Uterus (tissue), 4 donors: ENCODE results near the gene IFNA1. TPM values are rescaled to one million over a fixed set of nuclear protein-coding genes. Genes with fewer than 3 reads are reported as not detected.
A peak's percentile ranks its signal among the peaks of the same experiment; 100 is the strongest.
"Not testable (repeated sequence)": the region's sequence is repeated elsewhere in the genome, so short reads cannot be mapped to it uniquely, and the experiment has no call there.

Experiments
- DNase-seq, 2 donors: peaks; one replicate each; pipeline ENCODE4 v3.0.0-alpha.2; 2019 to 2020
- H3K27ac ChIP-seq, 2 donors: fragments of 200-600 bp; sonication (generic); 1 replicate in 1 of 2; 2 replicates in 1 of 2; pipeline ENCODE4 v1.5.1; 2016 to 2018
- H3K27me3 ChIP-seq, 2 donors: fragments of 200-600 bp; sonication (generic); one replicate each; pipeline ENCODE4 v1.5.1; 2018 to 2019; ENCODE audit warnings: control low read depth in 1 of 2
- H3K36me3 ChIP-seq, 2 donors: fragments of 200-600 bp; sonication (generic); one replicate each; pipeline ENCODE4 v1.5.1; 2019; ENCODE audit warnings: control low read depth in 1 of 2
- H3K4me1 ChIP-seq, 2 donors: fragments of 200-600 bp; sonication (generic); one replicate each; pipeline ENCODE4 v1.5.1; 2018 to 2019; ENCODE audit warnings: control low read depth in 1 of 2
- H3K4me3 ChIP-seq, 2 donors: fragments of 200-600 bp; sonication (generic); 1 replicate in 1 of 2; 2 replicates in 1 of 2; pipeline ENCODE4 v1.5.1; 2018 to 2019; ENCODE audit warnings: mild to moderate bottlenecking in 1 of 2
- H3K9me3 ChIP-seq, 2 donors: fragments of 200-600 bp; sonication (generic); one replicate each; pipeline ENCODE4 v1.5.1; 2019; ENCODE audit warnings: control low read depth in 1 of 2
- POLR2A ChIP-seq, 2 donors: fragments of 450-650 bp; IDR thresholded peaks; one replicate each; pipeline ENCODE4 v1.6.1; 2016; ENCODE audit warnings: antibody characterized with exemption in 2 of 2, mild to moderate bottlenecking in 1 of 2, moderate library complexity in 1 of 2
- intact Hi-C: fragments of 100-400 bp; cut with DNase I; formaldehyde crosslinking; loops from one replicate; pipeline ENCODE4 v1.15.1; 2023; ENCODE audit warnings: low total_unique reads
- total RNA-seq, 4 donors: library from RNA; depleted of rRNA in 3 of 4; stranded (reverse); fragments of >200 nt in 3 of 4; gene quantifications; one replicate each; pipeline versions ENCODE4 v1.1.0 to v1.2.4, GENCODE V29; 2014 to 2023
- TF ChIP-seq, protein P1 (sequence below), 4 experiments: fragments of 200-600 bp in 2 of 4; fragments of 450-650 bp in 2 of 4; sonication (generic) in 2 of 4; IDR thresholded peaks; one replicate each; pipeline ENCODE4 v1.5.1; 2016 to 2019; ENCODE audit warnings: antibody characterized with exemption in 4 of 4, mild to moderate bottlenecking in 2 of 4, moderate library complexity in 1 of 4
- donor health status: DM: yes; HTN: yes; CAD: no.

The IFNA1 gene
- total RNA-seq, 4 donors from 2014 or later = not detected

DNA sequence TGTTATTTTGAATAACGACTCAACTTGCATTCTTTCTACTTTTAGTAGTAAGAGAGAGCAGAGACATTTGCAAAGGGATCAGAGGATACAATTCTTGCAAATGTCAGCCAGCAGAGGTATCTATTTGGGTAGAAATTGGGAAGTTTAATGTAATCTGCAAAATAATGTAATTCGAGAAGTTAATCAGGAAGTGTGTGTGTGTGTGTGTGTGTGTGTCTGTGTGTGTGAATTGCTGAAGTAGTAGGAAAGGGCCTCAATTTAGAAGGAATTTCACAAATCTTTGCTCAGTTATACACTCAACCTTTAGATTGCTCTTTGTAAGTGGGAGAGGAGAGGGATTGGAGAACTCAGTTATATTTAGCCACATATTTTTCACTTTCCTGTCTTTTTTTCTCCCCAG is 11.0 kb upstream of the IFNA1 start:
- no peak overlapping the region for H3K27ac ChIP-seq
- H3K27me3 ChIP-seq = no peaks in the 10 kb centered on the region
- TF ChIP-seq POLR2A (IDR thresholded peaks at IDR 0.05) = no peak
- TF ChIP-seq, protein P1, sequence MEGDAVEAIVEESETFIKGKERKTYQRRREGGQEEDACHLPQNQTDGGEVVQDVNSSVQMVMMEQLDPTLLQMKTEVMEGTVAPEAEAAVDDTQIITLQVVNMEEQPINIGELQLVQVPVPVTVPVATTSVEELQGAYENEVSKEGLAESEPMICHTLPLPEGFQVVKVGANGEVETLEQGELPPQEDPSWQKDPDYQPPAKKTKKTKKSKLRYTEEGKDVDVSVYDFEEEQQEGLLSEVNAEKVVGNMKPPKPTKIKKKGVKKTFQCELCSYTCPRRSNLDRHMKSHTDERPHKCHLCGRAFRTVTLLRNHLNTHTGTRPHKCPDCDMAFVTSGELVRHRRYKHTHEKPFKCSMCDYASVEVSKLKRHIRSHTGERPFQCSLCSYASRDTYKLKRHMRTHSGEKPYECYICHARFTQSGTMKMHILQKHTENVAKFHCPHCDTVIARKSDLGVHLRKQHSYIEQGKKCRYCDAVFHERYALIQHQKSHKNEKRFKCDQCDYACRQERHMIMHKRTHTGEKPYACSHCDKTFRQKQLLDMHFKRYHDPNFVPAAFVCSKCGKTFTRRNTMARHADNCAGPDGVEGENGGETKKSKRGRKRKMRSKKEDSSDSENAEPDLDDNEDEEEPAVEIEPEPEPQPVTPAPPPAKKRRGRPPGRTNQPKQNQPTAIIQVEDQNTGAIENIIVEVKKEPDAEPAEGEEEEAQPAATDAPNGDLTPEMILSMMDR (IDR thresholded peaks at IDR 0.05) = no peak
- DNase-seq = no peak
- H3K4me1 ChIP-seq = no peaks in the 10 kb centered on the region
- H3K9me3 ChIP-seq = no peaks in the 10 kb centered on the region
- H3K4me3 ChIP-seq = no peak overlapping the region
- intact Hi-C loops = no loop called here
- no peaks in the 10 kb centered on the region for H3K36me3 ChIP-seq

DNA sequence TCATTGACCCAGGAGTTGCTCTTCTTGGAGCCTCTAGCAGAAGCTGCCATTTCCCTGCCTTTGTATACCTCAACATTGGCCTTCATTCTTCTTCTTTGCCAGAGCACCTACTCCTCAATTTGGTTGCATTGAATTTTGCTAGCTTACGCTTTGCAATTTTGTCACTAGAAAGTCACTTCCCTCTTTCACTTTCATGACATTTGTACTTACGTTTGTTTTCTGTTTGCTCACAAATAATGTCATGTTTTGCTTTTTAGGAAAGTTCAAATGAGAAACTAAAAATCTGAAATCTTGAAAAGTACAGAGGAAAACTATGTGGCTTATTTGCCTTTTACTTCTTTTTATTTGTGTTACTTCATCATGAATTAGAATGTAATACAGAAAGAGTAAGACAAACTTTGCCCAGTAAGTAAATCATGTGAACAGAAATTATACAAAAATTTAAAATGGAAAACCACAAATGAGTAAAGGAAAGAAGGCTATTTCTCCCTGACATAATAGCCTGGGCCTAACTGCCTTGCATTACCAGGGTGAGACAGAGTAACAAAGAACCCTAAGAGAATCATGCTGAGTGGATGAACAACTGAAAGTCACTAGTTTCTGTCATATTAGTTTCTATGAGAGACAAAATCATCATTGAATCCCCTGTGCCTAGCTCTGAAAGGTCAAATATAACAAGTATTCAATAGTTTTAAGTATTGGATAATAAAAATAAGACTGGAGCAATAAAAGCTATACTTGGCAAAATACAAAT is 7.4 kb upstream of the IFNA1 start:
- no peak overlapping the region for H3K4me3 ChIP-seq
- no peak for DNase-seq
- no peaks in the 10 kb centered on the region for H3K4me1 ChIP-seq
- intact Hi-C loops = no loop called here
- H3K9me3 ChIP-seq = no peaks in the 10 kb centered on the region
- H3K27ac ChIP-seq = no peak overlapping the region
- no peaks in the 10 kb centered on the region for H3K27me3 ChIP-seq
- TF ChIP-seq, protein P1 (IDR thresholded peaks at IDR 0.05) = no peak
- H3K36me3 ChIP-seq = no peaks in the 10 kb centered on the region

DNA sequence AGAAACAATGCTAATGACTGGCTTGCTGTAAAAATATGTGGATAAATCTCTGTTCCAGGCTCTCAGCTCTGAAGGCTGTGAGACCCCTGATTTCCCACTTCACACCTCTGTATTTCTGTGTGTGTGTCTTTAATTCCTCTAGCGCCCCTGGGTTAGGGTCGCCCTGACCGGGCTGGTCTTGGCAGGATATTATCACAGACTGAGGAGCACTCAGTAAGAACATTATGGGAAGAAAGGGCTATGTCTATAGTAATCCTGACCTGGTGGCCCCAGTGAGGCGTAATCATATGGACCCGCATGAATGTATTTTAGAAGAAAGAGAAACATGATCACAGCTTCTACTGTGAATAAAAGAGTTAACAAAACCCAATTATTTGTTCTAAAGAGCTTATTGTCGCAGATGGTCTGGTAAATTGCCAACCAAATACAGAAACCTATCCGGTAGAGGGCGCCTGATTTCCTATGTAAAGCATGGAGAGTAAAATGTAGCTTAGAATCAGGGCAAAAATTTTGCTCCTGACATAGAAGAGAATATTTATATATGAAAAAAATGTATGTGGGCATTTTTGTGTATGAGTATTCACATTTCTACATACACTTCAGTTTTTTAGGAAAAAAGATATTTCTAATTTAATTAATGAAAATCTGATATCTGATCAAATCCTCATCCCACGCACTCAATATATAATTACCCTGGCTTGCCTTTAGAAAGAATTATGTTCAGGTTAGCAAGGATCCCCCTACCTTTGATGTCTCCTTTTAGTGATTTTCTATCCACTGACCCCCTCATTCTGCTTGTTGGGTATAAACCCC is 5.8 kb upstream of the IFNA1 start:
- Histone ChIP-seq H3K27ac (no peak overlapping the region), H3K4me3 (no peak overlapping the region), H3K36me3 (no peaks in the 10 kb centered on the region), H3K27me3 (peaks cover 0 to 2% of the 10 kb centered on the region in 2 donors), H3K9me3 (no peaks in the 10 kb centered on the region), H3K4me1 (no peaks in the 10 kb centered on the region)
- intact Hi-C loops = no loop called here
- TF ChIP-seq, protein P1 (IDR thresholded peaks at IDR 0.05) = peak in 1 of 4 experiments; percentile 5
- TF ChIP-seq POLR2A (IDR thresholded peaks at IDR 0.05) = no peak
- no peak for DNase-seq

GRCh38 chr9:21435015-21435383 is 5.2 kb upstream of the IFNA1 start:
- H3K27me3 ChIP-seq, H3K9me3 ChIP-seq, H3K4me1 ChIP-seq, H3K4me3 ChIP-seq, H3K27ac ChIP-seq, H3K36me3 ChIP-seq, intact Hi-C loops, DNase-seq: not testable (repeated sequence)

DNA sequence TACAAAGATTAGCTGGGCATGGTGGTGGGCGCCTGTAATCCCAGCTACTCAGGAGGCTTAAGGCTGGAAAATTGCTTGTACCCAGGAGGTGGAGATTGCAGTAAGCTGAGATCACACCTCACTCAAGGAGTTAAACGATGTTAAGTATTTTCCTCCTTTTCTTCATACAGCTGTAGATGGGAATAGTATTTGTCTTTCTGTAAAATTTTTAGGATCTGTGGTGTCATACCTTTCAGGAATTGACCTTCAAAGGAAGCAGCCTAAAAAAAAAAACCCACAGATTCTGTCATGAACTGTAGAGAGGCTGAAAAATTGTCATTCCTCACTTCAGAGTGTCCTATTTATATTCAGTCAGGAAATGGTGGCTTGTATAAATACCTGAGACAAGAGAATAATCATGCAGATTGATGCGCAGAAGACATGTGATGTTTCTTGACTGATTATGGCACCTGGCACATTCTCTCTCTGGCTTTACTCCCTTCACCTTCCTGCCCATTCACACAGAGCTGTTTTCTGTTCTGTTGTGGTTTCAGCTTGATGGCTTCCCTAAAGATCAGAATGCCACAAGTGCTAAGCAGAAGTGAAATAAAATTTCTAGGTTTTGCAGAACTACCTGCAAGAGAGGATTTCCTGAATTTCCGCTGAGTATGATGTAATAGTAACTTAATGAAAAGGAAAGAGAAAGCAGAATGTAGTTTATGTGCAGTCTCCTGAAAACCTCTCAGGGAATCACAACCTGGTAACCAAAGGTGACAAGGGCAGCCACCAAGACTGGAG is 3.8 kb downstream of the IFNA1 start:
- Histone ChIP-seq H3K27me3 (peaks cover 0 to 4% of the 10 kb centered on the region in 2 donors), H3K9me3 (no peaks in the 10 kb centered on the region), H3K4me3 (no peak overlapping the region), H3K36me3 (no peaks in the 10 kb centered on the region), H3K4me1 (no peaks in the 10 kb centered on the region), H3K27ac (no peak overlapping the region)
- no peak for TF ChIP-seq POLR2A (IDR thresholded peaks at IDR 0.05)
- TF ChIP-seq, protein P1 (IDR thresholded peaks at IDR 0.05) = no peak
- intact Hi-C loops = no loop called here
- DNase-seq = no peak

DNA sequence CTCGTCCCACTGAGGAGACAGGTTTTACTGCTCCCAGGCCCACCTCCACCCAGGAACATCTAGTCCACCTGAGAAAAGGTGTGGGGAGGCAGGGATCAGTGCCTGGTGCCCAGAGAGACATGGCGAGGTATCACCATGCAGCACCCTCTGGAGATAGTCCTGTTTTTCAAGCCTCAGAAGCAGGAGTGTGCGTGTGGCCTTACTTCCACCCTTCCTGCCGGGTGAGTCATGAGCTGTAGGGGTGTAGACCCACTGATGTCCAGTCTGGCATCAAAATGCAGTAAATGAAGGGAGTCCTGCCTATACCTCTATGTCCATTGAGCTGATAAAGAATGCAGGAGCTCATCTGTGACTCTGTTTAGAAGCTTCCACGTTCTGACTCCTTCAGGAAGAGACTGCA is 9.1 kb downstream of the IFNA1 start:
- H3K4me3 ChIP-seq, DNase-seq, H3K4me1 ChIP-seq, H3K27ac ChIP-seq, H3K27me3 ChIP-seq, H3K9me3 ChIP-seq, H3K36me3 ChIP-seq, intact Hi-C loops: not testable (repeated sequence)
